Liver (tissue), 3 donors: ENCODE measurements around the gene SPRYD3.

Experiments used
- CTCF ChIP-seq: fragments of 150-350 bp; IDR thresholded peaks from 2 replicates; pipeline ENCODE4 v1.5.1; 2017; ENCODE audit warnings: improper control_type of control experiment, low read depth, low read length; ENCODE audit not compliant: missing input control
- GABPA ChIP-seq, 2 donors: IDR thresholded peaks in 1 of 2; conservative IDR thresholded peaks in 1 of 2; 2 replicates each; pipeline ENCODE4 v1.6.1; 2016; ENCODE audit warnings: antibody characterized with exemption in 2 of 2, mild to moderate bottlenecking in 1 of 2, moderate library complexity in 1 of 2
- HNF4G ChIP-seq: IDR thresholded peaks from 2 replicates; pipeline ENCODE4 v1.6.1; 2016; ENCODE audit warnings: antibody characterized with exemption
- JUND ChIP-seq, 2 donors: IDR thresholded peaks; 2 replicates each; pipeline ENCODE4 v1.6.1; 2016; ENCODE audit warnings: antibody characterized with exemption in 2 of 2
- MAX ChIP-seq: IDR thresholded peaks from 2 replicates; pipeline ENCODE4 v1.6.1; 2016; ENCODE audit warnings: antibody characterized with exemption
- RAD21 ChIP-seq, 2 donors: IDR thresholded peaks; 2 replicates each; pipeline ENCODE4 v1.6.1; 2016; ENCODE audit warnings: antibody characterized with exemption in 2 of 2, mild to moderate bottlenecking in 2 of 2
- REST ChIP-seq: IDR thresholded peaks from 2 replicates; pipeline ENCODE4 v1.6.1; 2016; ENCODE audit warnings: antibody characterized with exemption, mild to moderate bottlenecking
- YY1 ChIP-seq: IDR thresholded peaks from 2 replicates; pipeline ENCODE4 v1.6.1; 2016; ENCODE audit warnings: antibody characterized with exemption, mild to moderate bottlenecking
- ZBTB33 ChIP-seq: IDR thresholded peaks from 2 replicates; pipeline ENCODE4 v1.6.1; 2016; ENCODE audit warnings: antibody characterized with exemption
- donor health status: healthy.
- donor health status: healthy.

GRCh38 chr12:53056901-53057300 lies 22.3 kb downstream of the SPRYD3 start:
- TF ChIP-seq JUND (IDR thresholded peaks at IDR 0.05) (no peak), CTCF (no peak), RAD21 (IDR thresholded peaks at IDR 0.05) (no peak), GABPA (IDR thresholded peaks at IDR 0.05 in 1 of 2, conservative IDR thresholded peaks at IDR 0.05 in 1 of 2) (no peak), REST (no peak), ZBTB33 (no peak), MAX (no peak), HNF4G (no peak), YY1 (no peak)
